ENCODE data around the gene BDKRB2.

The BDKRB2 gene

GRCh38 chr14:96201157-96201556, 3.5 kb upstream of the BDKRB2 start:
- DNase-seq: no peak

GRCh38 chr14:96201965-96202364, 2.7 kb upstream of the BDKRB2 start:
- no peak for DNase-seq

GRCh38 chr14:96202441-96203094, 2.1 kb upstream of the BDKRB2 start:
- DNase-seq: no peak

- no peak for DNase-seq
Measured at GRCh38 chr14:96203116-96203515, 1.5 kb upstream of the BDKRB2 start.

GRCh38 chr14:96203635-96204034, 1.0 kb upstream of the BDKRB2 start:
- DNase-seq: no peak

GRCh38 chr14:96205059-96205977, 679 bp downstream of the BDKRB2 start:
- no peak for DNase-seq

- no peak for DNase-seq
Measured at GRCh38 chr14:96205978-96206360, 1.3 kb downstream of the BDKRB2 start.

- no peak for DNase-seq
Measured at GRCh38 chr14:96206461-96206860, 1.8 kb downstream of the BDKRB2 start.

- DNase-seq: no peak
Measured at GRCh38 chr14:96207686-96208085, 3.0 kb downstream of the BDKRB2 start.

GRCh38 chr14:96208739-96209138, 4.1 kb downstream of the BDKRB2 start:
- no peak for DNase-seq

GRCh38 chr14:96212140-96212539, 7.5 kb downstream of the BDKRB2 start:
- no peak for DNase-seq

GRCh38 chr14:96212896-96213295, 8.3 kb downstream of the BDKRB2 start:
- no peak for DNase-seq

GRCh38 chr14:96213871-96214465, 9.3 kb downstream of the BDKRB2 start:
- DNase-seq: no peak

- no peak for DNase-seq
Measured at GRCh38 chr14:96214793-96215192, 10.2 kb downstream of the BDKRB2 start.

- no peak for DNase-seq
Measured at GRCh38 chr14:96215452-96216244, 11.0 kb downstream of the BDKRB2 start.

- no peak for DNase-seq
Measured at GRCh38 chr14:96216627-96217026, 12.0 kb downstream of the BDKRB2 start.

- DNase-seq: no peak
Measured at GRCh38 chr14:96217376-96217913, 12.8 kb downstream of the BDKRB2 start.

- DNase-seq: no peak
Measured at GRCh38 chr14:96221109-96221650, 16.5 kb downstream of the BDKRB2 start.

GRCh38 chr14:96221841-96222240, 17.2 kb downstream of the BDKRB2 start:
- no peak for DNase-seq

GRCh38 chr14:96224480-96225096, 19.9 kb downstream of the BDKRB2 start:
- no peak for DNase-seq

GRCh38 chr14:96225213-96225612, 20.6 kb downstream of the BDKRB2 start:
- DNase-seq: no peak

GRCh38 chr14:96225745-96226151, 21.1 kb downstream of the BDKRB2 start:
- DNase-seq: no peak

Measured in CD4-positive, alpha-beta T cell treated with Interferon gamma for 1 hour (primary cell).